ENCODE measurements around the gene GABRP. TPM values are rescaled to one million over a fixed set of nuclear protein-coding genes. Genes with fewer than 3 reads are reported as not detected.

GABRP gene
- total and polyA plus RNA-seq, 4 donors = 0.08 to 0.17 TPM; not detected in 2

- TF ChIP-seq ZBTB33 (IDR thresholded peaks at IDR 0.05) (no peak), SP1 (IDR thresholded peaks at IDR 0.05) (no peak), HNF4G (IDR thresholded peaks at IDR 0.05) (no peak), ATF3 (IDR thresholded peaks at IDR 0.05) (no peak)
Observed at GRCh38 chr5:170739446-170739845, 44.1 kb upstream of the GABRP start (continued).

GRCh38 chr5:170740551-170741205 is 42.8 kb upstream of the GABRP start:
- Histone ChIP-seq H3K27ac (ENCODE audit: low read depth in 1 of 2, low read length in 2 of 2) (no peak overlapping the region), H3K4me1 (ENCODE audit: control insufficient read depth in 4 of 4, insufficient read depth in 4 of 4, low read length in 3 of 4) (peaks cover 0 to 7% (median 3%) of the 10 kb centered on the region in 4 donors), H3K36me3 (ENCODE audit: control insufficient read depth in 4 of 4, insufficient read depth in 3 of 4, low read depth in 1 of 4, low read length in 3 of 4) (no peaks in the 10 kb centered on the region), H3K9ac (ENCODE audit: low read depth in 1 of 2, low read length in 2 of 2) (no peak overlapping the region), H3K27me3 (ENCODE audit: control insufficient read depth in 4 of 4, insufficient read depth in 4 of 4, low read length in 3 of 4) (peaks cover 0 to 2% (median 0%) of the 10 kb centered on the region in 4 donors), H3K9me3 (ENCODE audit: control insufficient read depth in 4 of 4, low read length in 3 of 4) (peaks cover 0 to 7% (median 2%) of the 10 kb centered on the region in 4 donors), H3K4me3 (ENCODE audit: low read depth in 1 of 3, low read length in 3 of 3) (no peak overlapping the region)
- no peak for TF ChIP-seq RAD21 (IDR thresholded peaks at IDR 0.05)
- TF ChIP-seq JUND (IDR thresholded peaks at IDR 0.05) = no peak
- no peak for TF ChIP-seq RXRA (IDR thresholded peaks at IDR 0.05)
- TF ChIP-seq FOXA2 (IDR thresholded peaks at IDR 0.05) = no peak
- TF ChIP-seq CTCF (IDR thresholded peaks at IDR 0.05; ENCODE audit: low read depth, low read length, missing input control) = no peak
- no peak for TF ChIP-seq YY1 (IDR thresholded peaks at IDR 0.05)
- no peak for TF ChIP-seq MAX (IDR thresholded peaks at IDR 0.05)
- no peak for TF ChIP-seq HNF4G (IDR thresholded peaks at IDR 0.05)
- TF ChIP-seq FOXA1 (IDR thresholded peaks at IDR 0.05) = no peak
- no peak for TF ChIP-seq ZBTB33 (IDR thresholded peaks at IDR 0.05)
- TF ChIP-seq ATF3 (IDR thresholded peaks at IDR 0.05) = no peak
- TF ChIP-seq EGR1 (IDR thresholded peaks at IDR 0.05; ENCODE audit: low read depth in 2 of 2) = no peak
- TF ChIP-seq NR2F2 (IDR thresholded peaks at IDR 0.05) = no peak
- no peak for DNase-seq (ENCODE audit: low spot score)
- 86% methylated on average over 3 of the region's 3 CpGs for WGBS
